Activated CD8-positive, alpha-beta memory T cell treated with anti-CD3 and anti-CD28 coated beads for 4 hours (primary cell): Measurements from ENCODE around the gene RETREG1.

Experiments
- DNase-seq, 2 donors: peaks; one replicate each; pipeline ENCODE4 v3.0.0-alpha.2; 2020; ENCODE audit warnings: low read depth in 2 of 2

Gene RETREG1

DNA sequence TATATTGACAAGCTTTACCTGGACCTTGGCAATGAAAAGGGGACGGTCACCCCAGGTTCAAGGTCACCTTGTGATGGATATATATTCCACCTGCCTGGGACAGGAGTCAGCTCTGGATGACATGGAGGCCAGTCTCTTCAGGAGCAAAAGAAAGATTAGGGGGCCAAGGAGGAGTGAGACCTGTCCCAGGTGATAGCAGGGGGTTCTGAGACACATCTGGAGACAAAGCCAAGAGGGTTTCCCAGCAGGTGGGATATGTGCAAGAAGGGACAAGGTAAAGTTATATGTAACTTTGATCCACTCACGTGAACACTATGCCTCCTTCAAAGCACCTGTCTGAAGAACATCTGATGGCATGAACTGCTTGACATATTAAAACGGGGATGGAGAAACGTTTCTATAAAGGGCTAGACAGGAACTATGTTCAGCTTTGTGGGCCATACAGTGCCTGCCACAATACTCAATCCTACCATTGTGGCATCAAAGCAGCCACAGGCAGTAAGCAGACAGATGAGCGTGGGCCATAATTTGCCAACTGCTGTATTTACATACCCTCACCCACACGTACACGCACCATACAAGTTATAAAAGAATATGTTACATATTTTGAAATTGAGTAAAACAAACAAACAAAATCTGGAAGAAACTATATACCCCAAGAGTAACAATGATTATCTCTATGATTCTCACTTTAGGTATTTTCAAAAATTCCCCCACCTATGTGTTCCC, 88.3 kb downstream of the RETREG1 start:
- no peak for DNase-seq

DNA sequence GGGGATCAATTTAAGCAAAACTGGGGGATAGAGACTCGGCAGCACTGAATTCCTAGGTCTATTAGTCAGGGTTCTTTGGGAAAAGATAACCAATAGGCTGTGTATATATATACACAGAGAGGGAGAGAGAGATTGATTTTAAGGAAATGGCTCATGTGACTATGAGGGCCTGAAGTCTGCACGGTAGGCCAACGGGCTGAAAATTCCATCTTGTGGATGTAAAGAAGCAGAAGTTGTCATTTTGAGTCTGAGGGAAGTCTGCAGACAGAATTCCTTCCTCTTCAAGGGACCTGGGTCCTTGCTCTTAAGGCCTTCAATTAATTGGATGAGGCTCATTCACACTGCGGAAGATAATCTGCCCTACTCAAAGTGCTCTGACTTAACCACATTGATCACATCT, 91.1 kb downstream of the RETREG1 start:
- no peak for DNase-seq

GRCh38 chr5:16524286-16524685, 92.5 kb downstream of the RETREG1 start:
- no peak for DNase-seq

DNA sequence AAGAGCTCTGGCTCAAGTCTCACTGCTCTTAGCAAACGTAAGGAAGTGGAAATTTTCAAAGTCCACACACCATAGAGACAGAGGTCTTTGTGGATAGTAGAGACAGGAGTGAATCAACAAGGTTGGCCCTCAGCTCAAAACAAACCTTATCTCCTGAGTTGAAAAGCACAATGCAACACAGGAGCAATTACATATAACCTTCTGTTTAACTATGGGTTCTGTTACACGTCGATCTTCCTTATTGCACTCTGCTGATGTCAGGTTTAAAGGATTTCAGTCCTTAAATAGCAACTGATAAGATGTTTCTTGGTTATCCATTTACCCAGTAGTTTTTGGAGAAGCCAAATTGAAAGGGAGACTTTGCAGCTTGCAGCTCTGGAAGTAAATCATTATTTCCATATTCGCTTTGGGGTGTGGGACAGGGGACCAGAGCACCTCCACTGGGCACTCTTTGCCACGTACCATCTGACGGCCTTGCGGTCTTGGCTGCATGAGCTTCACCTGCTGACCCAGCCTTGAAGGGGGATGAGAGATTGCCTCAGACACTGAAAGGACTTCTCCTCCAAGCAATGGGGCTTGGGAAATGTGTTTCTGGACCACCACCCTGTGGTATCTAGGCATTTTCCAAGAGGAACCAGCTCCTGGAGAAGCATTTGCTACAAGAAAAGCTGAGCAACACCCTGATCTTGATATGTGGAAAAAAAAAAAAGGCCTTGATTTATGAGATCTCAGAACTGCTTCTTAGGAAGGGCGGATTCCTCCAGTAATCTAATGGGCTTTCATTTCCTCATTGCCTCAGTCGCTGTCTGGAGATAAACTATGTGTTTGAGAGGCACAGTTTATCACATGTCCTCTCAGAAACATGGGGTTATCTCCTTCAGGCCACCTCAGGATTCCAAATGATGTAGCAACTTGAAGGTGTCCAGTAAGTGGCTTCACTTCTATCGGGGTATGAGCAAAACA, 95.0 kb downstream of the RETREG1 start:
- no peak for DNase-seq

GRCh38 chr5:16520841-16521240, 96.0 kb downstream of the RETREG1 start:
- DNase-seq = no peak

DNA sequence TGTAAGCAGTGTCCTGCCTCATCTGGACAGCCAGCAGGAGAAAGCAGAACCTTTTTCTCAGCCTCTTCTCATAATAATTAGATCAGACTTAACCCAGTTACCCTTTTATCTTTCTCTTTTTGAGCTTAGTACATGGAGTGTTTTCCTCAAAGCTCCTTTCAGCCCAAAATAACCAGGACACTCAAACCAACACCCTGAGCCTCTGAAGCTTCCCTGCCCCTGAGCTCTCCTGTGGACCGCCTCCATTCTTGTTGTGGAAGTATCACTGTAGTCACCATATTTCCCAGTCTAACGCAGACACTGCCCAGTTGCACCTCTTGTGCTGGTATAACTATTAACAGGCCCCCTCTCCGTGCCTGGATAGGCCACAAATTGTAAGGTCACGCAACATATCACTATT, 97.4 kb downstream of the RETREG1 start:
- DNase-seq = no peak

GRCh38 chr5:16518606-16519005, 98.2 kb downstream of the RETREG1 start:
- no peak for DNase-seq

DNA sequence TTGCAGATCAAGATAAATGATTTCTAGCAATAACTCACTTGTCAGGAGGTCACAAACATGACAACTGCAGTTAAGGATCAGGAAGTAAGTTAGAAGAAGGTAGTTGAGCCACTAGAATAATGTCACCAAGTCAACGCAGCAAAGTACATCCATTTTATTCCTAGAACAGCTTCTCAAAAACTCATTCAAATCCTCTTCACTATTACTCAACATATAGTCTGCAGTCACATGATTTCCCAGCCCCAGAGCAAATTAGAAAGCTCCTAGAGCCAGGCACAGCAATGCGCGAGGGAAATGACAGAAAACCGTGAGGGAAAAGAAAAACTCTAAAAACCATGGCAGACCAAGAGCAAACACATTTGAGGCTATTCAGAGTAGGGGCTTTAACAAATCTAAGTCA, 101.3 kb downstream of the RETREG1 start:
- no peak for DNase-seq

DNA sequence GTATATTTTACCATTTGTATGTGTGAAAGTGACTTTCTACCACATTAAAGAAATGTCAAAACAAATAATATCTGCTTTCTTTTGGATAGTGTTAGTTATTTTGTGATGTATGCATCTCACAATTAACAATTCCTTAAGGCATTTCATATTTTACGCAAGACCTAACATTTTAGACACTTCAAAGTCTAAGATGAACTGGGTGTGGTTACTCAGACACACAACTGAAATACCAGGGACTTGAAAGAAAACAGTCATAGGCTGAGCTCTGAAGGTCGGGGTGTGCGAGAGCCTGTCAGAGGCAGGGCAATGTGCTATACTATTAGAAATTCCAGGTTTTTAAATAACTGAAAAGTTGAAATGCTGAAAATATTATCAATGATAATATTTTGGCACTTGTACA, 106.7 kb downstream of the RETREG1 start:
- DNase-seq = no peak

DNA sequence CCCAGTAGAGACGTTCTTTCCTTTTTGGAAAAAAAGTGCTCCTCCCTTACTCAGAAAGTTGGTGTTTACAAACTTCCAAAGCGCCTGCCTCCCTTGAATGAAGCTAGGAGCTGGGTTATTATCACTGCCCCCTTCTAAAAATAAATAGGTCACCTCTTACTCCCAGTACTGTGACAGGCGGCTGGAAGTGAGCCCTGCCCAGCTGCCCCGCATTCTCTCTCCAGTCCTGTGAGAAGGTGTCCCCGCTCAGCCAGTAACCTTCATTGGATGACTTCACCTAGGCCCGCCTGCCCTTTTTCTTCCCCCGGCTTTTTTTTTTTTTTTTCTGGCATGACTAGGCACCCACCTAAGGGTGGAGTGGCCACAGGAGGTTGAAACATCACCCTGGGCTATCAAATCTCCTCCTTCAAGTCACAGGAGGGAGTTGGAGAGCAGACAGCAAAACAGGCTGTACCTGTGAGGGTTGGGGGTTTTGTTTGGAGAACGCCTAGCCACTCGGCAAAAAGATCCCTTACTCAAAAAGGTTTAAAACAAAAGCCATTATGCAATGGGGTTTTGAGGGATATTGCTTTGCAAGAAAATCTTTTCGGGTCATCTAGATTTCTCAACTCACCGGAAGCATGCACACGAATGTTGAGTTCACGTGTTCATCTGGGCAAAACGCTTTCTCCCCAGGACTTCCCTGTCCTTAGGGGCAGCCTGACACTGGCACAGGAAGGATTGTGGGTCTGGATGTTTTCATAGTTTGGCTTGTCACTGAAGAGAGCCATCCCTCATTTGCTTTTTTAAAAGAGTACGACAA, 107.9 kb downstream of the RETREG1 start:
- DNase-seq = no peak

DNA sequence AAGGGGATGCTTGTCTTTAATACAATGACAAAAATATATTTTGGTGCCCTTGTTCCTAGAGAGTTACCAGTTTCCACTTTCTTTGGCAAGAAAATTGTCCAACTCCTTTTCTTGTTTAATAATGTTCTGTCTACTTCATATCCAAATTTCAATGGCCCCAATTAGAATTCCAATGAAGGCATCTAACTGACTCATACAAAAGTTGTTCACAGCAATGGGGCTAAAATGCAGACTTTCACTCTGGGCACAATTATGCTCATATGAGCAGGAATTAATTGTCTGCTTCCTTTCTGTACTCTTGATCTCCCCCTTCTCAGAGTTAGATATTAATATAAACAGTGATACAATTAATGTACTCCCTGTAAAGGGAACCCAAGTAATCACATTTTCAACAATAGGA, 109.1 kb downstream of the RETREG1 start:
- no peak for DNase-seq

DNA sequence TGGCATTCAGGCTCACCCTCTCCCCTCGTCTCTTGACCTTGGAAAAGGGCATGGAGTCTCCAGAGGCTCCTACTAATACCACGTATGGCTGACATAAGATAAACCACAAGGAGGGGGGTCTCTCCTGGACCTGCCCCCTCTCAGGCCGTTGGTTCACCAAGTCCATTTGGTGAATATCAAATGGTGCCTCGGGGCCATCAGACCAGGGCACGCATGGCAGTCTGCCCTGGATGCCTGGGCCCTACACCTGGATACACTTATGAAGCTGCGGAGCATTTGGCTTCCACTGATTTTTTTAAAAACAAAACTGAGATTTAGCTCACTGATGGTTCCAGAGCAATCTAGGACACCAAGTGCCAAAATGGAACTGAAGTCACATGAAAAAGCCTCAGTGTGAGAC, 110.9 kb downstream of the RETREG1 start:
- DNase-seq = no peak

DNA sequence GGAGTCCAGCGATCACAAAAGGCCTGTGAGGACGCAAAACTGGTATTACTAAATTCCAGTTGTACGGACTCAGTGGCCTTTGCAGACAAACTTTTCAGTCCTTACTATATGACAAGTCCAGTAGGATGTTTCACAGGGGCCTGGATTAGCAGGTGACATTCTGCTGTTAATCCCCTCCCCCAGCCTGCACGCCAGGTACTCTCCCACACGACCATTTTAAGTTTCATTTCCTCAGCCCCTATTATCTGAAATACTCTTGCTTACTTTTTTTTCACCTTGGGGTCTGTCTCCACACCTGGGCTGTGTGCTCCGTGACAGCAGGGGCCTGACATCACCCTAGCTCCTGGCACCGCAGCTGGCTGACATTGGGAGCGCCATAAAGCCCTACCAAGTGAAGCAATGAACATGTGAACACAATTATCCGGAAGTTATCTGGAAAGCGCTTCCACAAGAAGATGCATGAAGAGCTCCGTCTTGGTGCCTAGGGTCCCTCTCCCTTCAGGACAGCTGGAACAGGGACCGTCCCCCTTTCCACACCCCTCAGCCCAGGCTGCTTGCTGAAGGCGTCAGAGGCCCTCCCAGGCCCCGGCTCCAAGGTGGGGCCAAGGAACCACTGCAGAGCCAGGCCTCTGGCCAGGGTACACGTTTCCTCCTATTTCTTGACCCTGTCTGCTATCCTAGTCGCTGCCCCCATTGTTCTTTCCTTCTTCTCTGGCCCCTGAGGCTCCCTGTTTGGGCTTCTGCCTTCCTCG, 111.5 kb downstream of the RETREG1 start:
- no peak for DNase-seq

- DNase-seq = no peak
These were observed 112.2 kb downstream of the RETREG1 start for GRCh38 chr5:16504571-16504970.

- DNase-seq = no peak
These were observed 113.9 kb downstream of the RETREG1 start for GRCh38 chr5:16502866-16503265.

- DNase-seq = no peak
These were observed 116.8 kb downstream of the RETREG1 start for GRCh38 chr5:16500024-16500423.

DNA sequence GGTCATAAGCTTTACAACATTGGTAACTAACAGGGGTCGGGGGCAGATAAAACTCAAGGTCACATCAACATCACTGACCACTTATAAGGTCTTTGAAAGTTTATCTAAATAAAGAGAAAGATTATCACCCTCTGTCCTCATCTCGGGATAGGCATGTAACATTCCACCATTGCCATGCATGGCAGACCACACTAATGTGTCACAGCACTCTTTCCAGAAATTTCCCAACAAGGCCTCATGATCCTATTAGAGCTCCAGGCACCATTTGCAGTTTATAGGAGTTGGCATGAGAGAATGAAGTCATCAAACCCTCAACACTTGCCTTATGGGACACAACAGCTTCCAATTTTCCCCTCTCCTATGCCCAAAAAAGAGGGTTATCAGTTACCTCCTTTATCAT, 119.3 kb downstream of the RETREG1 start:
- no peak for DNase-seq

- no peak for DNase-seq
These were observed 123.5 kb downstream of the RETREG1 start for GRCh38 chr5:16493261-16493660.

- no peak for DNase-seq
These were observed 124.2 kb downstream of the RETREG1 start for GRCh38 chr5:16492398-16493140.

- no peak for DNase-seq
These were observed 125.9 kb downstream of the RETREG1 start for GRCh38 chr5:16490911-16491310.

GRCh38 chr5:16489322-16489791, 127.4 kb downstream of the RETREG1 start:
- DNase-seq = no peak
